HPDE6-E6E7 (cell line): ENCODE results near the gene FPR1.
A peak's percentile ranks its signal among the peaks of the same experiment; 100 is the strongest.

ENCODE experiments used
- DNase-seq: peaks from one replicate; pipeline ENCODE4 v3.0.0; 2011; ENCODE audit warnings: missing footprints; ENCODE audit errors: extremely low spot score

Gene FPR1

DNA sequence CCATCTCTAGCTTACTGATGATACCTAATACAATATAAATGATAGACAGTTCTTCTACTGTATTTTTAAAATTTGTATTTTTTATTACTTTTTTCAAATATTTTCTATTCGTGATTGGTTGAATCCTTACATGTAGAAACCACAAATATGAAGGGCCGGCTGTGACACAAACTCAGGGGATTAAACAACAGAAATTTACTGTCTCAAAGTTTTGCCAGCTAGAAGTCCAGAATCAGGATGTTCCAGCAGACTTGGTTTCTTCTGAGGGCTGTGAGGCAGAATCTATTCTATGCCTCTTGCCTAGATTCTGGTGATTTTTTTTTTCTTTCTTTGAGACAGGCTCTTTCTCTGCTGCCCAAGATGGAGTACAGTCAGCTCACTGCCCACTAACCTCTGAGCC, 13.8 kb downstream of the FPR1 start:
- no peak for DNase-seq

DNA sequence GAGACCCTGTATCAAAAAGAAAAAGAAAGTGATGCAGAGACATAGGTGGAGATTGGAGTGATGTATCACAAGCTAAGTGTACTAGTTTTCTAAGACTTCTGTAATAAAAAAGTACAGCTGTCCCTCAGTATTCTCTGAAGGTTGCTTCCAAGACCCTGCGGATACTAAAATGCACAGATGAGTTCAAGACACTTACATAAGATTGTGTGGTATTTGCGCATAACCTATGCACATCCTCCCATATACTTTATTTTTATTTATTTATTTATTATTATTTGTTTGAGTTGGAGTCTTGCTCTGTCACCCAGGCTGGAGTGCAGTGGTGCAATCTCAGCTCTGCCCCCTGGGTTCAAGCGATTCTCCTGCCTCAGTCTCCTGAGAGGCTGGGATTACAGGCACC, 14.3 kb downstream of the FPR1 start:
- no peak for DNase-seq

DNA sequence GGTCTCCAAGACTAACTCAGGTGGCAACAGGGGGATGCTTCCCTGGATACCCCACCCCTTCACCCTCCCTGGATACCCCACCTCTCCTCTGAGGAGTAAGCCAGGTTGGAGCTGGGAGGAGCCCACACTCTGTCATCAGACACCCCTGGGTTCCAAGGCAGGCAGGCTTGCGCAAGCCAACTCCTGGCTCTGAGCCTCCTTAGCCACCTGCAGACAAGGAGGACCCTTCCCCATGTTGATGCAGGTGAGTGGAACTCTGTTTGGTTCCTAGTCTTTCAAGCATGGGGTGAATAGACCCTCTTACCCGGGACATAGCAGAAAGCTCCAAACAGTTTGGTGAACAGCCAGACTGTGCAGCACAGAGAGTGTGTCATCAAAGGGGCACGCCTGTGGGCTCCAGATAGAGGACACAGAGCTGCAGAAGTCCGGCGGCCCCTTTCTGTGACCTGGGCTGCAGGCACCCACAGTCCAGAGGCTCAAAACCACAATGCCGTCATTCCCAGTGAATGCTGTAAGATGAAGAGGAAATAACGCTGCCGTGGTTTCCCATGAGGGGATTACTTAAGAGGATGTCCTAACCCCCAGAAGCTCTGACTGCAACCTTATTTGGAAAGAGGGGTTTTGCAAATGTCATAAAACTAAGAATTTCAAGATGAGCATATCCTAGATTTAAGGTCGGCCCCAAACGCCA, 15.8 kb downstream of the FPR1 start:
- no peak for DNase-seq

DNA sequence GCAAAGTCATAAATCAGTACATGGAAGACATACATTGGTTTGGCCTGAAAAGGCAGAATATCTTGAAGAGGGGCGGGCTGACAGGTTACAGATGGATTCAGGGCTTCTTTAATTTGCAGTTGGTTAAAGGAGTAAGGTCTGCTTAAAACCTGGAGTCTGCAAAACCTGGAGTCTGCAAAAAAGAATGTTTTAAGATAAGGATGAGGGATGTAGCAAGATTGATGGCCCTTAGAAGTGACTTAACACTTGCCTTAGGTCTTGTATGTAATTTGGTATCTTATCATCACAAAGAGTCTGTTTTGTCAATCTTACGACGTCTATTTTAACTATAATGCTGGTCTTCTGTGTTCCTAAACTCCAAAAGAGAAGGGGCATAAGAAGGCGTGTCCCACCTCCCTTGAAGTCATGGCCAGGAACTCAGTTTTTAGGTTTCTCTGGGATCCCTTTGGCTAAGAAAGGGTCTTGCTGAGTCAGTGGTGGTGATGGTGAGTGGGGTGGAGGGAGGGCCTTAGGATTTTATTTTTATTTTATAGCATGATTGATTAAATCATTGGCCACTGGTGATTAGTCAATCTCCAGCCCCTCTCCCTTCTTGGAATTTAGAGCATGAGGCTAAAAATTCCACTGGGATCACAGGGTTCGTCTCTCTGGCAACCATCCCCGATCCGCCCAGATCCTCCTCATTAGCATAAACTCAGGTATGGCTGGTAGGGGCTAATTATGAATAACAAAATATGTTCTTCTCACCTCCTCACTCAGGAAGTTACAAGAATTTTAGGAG, 17.7 kb downstream of the FPR1 start:
- no peak for DNase-seq

DNA sequence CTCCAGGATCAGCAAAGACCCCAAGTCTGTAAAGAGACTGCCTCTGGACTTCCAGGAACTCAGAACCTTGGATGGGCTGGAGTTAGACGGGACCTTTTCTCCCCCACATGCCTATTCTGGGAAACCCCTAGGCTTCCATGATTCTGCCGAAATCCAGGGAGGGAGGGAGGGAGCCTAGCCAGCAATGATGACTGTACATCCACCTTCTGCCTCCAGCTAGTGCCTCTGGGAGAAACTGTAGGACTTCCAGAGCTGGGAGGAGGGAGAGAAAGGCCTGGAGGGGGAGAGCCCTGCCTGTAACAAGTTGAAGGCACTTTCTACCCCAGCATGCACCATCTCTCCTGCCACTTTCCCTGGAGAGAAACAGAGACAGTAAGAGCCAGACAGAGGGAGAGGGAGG, 21.9 kb downstream of the FPR1 start:
- DNase-seq = no peak

DNA sequence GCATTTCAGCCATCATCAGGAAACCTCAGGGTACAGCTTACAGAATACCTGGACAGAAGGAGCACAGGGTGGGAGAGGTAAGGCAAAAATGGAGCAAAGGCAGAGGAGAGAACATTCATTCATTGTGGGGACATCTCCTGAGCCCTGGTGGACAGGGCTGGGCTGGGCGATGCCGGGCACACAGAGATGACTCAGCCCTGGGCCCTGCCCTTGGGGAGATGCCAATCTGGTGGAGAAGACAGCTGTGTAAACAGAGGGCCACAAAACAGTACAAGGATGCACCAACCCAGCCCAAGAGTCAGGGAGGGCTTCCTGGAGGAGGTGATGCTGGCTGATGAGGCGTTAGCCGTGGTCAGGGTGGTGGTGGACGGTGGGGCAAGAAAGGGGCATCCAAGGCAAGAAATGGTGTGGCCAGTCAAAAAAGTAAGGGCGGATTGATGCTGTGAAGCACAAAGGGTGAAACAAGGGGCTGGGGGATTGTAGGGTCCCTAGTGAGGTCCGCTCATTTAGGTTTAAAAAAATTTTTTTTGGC, 24.3 kb downstream of the FPR1 start:
- DNase-seq = no peak

DNA sequence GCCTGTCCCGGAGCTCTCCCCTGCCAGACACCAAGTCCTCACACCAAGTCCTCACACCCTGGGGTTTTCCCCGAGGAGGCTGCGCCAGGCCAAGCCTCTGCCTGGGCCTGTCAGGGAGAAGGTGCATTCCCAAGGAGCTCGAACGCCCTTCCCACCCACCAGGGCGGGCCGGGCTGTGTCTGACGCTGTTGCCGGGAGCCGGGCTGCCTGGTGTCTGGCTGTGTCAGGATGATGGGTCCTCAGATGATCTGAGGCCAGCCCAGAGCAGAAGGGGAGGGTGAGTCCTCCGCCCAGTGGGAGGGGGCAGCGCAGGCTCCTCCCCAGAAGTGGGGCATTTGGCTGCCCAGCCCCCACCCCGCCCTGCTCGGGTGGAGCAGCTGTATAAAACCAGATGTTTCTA, 25.6 kb downstream of the FPR1 start:
- peak; percentile 96 for DNase-seq

DNA sequence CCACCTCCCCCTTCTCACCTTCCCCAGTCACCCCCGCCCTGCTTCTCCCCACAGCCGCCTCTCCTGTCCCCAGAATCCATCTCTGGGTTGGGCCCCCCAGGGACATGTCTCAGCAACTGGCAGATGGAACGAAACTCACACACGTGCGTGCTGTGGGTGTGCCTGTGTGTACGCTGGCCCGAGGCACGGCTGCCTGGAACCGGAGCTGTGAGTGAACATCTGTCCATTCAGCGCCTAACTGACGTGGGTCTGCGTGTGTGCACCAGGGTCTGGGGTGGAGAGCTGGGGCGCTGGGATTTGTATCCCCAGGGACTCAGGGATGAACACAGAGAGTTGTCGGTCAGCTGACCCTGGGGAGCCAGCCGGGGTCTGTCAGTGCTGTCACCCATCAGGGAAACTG, 27.1 kb downstream of the FPR1 start:
- no peak for DNase-seq

DNA sequence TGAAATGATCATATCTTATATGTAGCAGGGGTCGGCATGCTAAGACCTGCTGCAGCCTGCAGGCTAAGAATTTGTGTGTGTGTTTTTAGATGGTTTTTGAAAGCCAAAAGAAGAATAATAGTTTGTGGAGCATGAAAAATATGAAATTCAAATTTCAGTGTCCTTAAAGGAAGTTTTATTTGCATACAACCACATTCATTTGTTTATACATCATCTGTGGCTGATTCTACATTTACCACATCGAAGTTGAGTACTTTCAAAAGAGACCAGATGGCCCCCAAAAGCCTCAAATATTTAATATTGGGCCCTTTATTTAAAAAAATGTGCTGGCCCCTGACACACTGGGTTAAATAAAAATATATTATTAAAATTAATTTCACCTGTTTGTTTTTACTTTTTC, 29.2 kb downstream of the FPR1 start:
- no peak for DNase-seq

DNA sequence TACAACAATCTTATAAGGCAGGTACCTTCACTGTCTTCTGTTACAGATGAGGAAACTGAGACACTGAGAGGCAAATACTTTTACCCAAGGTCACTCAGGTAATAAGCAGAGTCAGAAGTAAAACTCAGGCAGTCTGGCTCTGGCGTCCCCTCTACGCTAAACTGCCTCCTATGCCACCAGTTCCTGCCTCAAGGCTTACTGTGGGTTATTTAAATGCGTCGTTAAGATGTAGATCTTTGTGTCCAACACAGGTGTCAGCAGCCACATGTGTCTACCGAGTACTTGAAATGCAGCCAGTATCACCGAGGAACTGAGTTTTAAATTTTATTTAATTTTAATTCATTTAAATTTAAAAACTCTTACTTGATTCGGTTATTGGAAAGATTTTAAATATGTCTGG, 29.8 kb downstream of the FPR1 start:
- no peak for DNase-seq

DNA sequence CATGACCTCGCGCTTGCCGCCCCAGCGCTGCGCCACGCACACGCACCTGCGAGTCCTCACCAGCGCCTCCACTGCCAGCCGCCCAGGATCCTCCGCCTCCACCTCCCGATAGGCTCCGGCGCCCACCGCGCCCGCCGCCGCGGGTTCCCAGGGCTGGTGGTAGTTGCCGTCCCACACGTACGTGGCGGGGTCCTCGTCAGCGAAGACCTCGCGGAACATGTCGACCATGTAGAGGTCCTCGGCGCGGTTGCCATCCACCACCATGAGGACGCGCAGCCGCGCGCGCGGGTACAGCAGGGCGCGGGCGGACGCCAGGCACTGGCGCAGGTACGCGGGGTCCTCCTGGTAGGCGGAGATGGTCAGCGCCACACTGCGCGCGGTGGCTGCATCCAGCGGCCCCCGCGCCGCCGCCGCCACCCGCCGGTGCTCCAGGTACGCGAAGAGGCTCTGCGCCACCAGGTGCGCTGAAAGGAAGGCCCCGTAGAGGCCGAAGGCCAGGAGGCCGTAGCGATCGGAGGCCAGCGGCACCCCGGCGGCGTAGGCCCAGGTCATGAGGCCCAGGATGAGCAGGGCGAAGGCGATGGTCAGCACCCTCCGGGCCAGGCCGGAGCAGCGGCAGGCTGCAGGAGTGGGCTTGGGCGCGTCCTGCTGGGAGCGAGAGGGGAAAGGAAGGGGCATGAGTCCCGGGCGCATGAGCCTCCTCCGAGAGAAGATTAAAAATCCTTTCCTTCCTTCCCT, 32.3 kb downstream of the FPR1 start:
- DNase-seq = no peak

DNA sequence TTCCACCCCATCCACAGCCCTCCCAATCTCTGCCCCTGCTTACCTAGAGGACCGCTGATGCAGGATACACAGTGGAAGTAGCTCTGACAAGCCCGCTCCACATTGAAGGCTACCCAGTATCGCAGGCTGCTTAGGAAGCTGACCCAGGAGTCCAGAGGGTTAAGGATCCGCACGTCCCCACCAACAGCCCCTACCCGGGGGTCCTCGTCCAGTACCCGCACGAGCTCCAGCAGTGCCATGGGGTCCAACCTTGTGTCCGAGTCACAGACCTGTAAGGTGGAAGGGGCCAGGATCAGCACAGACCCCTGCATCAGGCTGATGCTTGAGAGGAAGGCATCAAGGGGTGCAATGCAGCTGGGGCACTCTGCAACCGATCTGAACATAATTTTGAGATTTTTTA, 34.8 kb downstream of the FPR1 start:
- no peak for DNase-seq

DNA sequence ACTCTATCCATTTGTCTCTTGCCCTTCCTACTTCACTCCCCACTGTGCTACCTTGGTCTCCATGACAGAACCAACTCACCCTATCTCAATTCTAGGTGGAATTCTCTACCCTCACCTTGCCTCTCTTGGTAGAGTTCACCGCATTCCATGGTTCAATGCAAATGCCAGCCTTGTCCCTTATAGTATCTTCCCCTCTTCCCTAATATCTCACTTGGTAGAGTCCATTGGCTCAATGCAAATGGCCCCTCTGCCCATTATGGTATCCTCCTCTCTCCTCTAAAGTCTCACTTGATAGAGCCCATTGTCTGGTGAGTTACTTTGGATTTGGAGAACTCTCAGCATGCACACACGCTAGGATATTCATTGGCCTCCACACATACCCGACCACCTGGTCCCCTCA, 35.8 kb downstream of the FPR1 start:
- no peak for DNase-seq

DNA sequence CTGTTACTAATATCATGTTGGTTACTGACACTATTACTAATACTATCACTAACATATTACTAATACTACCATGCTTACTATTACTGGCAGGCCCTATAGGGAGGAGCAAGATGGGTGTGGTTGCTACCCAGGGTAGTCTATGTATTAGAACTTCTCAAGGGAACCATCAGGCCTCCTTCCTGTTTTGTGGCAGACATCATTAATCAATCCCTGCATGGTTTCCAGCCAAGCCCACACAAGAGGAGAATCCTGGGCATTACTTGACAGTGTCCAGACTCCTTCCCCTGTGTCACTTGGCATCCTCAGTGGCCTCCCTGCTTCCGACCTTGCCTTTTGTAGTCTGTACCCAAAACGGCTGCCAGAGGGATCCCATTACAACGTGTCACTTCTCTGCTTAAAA, 36.8 kb downstream of the FPR1 start:
- no peak for DNase-seq

DNA sequence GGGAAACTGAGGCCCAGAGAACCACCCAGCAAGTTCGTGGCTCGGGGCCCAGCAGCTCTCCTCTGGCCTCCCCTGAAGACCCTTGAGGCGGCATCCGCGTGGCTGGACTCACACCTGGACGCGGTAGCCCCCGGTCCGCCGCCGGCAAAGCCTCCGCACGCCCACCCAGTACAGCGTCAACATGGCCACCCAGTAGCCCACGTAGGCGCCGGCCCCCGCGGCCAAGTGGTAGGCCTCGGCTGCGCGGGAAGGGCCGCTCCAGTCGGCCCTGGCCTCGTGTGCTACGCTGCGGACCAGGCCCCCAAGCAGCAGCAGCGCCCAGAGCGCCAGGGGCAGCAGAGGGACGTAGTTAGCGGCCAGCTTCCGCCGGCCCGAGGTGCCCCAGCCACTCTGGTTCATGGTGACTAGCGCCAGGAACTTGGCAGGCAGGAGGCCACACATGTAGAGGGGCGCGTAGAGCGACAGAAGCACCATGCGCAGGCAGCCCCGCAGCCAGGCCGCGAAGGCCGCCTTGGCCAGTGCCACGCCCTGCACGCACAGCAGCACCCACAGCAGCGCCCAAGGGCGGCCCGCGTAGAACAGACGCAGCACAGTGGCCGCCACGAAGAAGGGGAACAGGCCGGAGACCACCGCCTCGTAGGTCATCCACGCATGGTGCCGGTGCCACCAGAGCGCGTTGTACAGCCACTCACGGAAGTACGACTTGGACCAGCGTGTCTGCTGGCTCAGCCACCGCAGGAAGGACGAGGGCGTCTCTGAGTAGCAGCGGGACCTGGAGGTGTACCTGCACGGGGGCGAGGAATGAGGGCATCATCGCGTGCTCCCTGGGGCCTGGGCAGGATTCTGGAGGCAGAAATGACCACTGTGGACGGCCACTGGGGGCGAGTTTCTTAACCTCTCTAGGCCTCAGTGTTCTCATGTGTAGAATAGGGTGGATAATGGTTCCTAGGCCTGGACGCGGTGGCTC, 38.1 kb downstream of the FPR1 start:
- no peak for DNase-seq

DNA sequence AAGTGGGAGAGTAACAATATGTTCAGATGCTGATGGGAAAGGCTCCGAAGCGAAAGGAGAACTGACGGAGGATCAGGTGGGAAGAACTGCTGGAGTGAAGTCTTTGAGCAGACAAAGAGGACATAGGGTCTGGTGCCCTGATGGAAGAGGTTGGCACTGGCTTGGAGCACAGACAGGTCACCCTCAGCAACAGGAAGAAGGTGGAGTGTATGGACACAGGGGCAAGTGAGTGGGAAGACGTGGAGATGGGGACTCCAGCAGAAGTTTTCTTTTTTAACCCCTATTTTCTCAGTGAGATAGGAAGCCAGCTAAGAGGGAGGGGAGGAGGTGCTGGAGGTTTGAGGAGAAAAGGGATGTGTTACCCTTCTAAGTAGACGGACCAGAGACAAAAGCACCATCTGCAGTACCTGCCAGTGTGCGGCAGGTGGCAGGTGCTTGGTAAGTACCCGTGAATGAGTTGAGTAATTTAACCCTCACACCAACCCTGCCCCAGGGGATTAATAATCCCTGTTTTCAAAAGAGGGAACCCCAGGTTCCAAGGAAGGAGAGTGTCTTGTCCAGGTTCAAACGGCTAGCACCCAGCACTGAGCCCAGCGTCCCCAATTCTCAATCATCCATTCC, 39.1 kb downstream of the FPR1 start:
- DNase-seq = peak; percentile 71

DNA sequence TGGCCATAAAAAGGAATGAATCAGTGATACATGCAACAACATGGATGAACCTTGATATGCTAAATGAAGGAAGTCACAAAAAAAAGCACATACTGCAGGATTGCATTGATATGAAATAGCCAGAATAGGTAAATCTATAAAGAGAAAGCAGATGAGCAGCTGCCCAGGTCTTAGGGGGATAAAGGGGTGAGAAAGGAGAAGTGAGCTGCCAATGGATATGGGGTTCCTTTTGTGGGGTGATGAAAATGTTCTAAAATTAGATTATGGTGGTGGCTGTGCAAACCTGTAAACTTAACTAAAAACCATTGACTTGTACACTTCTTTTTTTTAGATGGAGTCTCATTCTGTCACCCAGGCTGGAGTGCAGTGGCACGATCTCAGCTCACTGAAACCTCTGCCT, 40.0 kb downstream of the FPR1 start:
- no peak for DNase-seq

DNA sequence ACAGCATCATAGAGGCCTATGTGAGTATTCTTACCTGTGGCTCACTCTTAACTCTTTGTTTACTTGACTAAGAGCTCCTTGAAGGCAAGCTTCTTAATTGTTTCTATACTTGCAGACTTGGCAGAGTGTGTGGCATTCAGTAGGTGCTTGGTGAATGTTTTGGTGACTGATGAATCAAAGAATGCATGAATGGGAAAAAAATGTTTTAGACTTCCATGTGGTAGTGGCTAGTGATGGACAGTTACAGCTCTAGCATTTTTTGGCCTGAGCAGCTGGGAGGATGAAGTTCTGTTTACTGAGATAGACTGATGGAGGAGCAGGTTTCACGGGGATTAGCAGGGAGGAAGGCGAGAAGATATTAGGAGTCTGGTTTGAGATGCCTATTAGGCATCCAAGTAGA, 41.5 kb downstream of the FPR1 start:
- no peak for DNase-seq

DNA sequence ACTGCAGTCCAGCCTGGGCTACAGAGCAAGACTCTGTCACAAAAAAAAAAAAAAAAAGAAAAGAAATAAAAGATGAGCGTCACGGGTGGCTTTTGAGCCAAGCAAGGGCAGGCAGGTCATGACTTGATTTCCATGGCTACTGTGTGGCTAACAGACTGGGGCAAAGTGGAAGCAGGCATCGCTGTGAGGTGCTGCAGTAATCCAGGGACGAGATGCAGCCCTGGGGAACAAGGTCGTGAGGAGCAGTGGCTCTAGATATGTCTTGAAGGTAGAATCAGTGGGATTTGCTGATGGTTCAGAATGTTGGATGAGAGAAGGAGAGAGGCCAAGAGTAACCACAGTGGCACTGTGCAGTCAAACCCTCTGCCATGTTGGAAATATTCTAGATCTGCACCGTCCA, 42.1 kb downstream of the FPR1 start:
- DNase-seq = no peak

DNA sequence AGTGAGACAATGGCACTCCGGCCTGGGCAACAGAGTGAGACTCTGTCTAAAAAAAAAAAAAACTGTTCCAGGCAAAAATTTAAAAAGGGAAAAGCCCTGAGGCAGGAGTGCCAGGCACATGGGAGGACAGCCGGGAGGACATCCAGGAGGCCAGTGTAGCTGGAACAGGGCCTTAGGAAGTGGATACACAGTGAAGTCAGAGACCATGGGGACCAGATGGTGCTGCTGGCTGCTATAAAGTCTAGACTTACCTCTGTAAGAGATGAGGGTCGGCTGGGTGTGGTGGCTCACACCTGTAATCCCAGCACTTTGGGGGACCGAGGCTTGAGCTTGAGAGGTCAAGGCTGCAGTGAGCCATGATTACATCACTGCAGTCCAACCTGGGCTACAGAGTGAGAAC, 42.9 kb downstream of the FPR1 start:
- DNase-seq = no peak

DNA sequence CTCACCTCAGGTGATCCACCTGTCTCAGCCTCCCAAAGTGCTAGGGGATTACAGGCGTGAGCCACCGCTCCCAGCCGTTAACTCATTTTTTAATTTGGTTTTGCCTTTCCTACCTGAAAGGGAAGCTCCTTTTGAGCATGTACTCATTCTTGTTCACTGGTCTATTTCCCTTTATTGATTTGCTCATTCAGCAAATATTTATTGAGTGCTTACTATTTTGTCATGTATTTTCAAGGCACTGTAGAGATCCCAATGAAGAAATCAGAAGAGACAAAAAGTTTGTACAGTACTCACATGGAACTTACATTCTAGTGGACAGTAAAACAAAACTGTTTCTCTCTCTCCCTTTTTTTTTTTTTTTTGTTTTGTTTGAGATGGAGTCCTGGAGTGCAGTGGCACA, 44.8 kb downstream of the FPR1 start:
- DNase-seq = no peak
